ENCODE results near the gene KLF18.
"Not testable (repeated sequence)": the region's sequence is repeated elsewhere in the genome, so short reads cannot be mapped to it uniquely, and the experiment has no call there.

Gene KLF18

GRCh38 chr1:44119525-44119924 lies 21.9 kb downstream of the KLF18 start:
- no peak for DNase-seq

DNA sequence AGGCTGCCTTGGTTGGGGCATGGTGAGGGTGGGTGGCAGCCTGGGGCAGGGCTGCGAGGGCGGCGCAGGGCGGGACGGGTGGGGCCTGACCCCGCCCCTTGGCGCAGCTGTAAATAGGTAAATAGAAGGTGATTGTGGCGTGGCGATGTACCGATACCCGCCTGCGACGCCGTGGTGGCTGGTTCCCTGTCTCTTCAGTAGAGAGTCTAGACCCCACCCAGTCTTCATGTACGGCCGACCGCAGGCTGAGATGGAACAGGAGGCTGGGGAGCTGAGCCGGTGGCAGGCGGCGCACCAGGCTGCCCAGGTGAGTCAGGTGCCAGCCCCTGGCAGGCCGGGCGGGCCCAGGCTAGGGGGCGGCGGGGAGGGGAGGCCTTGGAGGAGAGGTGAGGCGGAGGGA lies 22.7 kb downstream of the KLF18 start, which contains the start of gene KLF17:
Gene KLF17 (plus strand): TSS at position 140 of the 400 bp plus-strand sequence. CDS start 87 bp downstream, at position 227.
- DNase-seq = no peak

DNA sequence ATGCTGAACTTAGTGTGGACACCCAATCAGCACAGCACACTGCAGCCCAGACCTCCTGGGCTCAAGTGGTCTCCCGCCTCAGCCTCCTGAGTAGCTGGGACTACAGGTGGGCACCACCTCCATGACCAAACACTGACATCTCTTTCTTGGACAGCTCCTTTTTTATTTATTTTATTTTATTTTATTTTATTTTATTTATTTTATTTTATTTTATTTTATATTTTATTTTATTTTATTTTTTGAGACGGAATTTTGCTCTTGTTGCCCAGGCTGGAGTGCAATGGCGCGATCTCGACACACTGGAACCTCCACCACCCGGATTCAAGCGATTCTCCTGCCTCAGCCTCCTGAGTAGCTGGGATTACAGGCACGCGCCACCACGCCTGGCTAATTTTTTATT lies 24.2 kb downstream of the KLF18 start:
- DNase-seq = not testable (repeated sequence)

DNA sequence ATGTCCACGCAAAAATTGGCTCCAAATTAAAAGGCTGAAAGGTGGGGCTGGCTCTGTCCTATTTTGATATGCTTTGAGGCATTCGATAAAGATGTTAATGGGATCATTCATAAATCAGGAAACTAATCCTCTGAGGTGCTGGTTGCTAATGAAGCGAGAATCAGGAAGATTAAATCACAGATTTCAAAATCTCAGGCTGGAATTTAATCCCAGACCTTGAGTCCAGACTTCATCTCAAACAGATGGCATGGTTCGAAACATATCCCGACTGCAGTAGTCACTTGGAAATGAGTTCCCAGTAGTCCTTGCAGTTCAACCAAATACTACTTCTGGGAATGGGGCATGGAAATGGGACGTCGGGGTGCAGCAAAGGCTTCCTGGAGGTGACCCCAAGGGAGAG lies 27.3 kb downstream of the KLF18 start:
- no peak for DNase-seq

- no peak for DNase-seq
Measured at GRCh38 chr1:44113095-44113609, 28.3 kb downstream of the KLF18 start.

DNA sequence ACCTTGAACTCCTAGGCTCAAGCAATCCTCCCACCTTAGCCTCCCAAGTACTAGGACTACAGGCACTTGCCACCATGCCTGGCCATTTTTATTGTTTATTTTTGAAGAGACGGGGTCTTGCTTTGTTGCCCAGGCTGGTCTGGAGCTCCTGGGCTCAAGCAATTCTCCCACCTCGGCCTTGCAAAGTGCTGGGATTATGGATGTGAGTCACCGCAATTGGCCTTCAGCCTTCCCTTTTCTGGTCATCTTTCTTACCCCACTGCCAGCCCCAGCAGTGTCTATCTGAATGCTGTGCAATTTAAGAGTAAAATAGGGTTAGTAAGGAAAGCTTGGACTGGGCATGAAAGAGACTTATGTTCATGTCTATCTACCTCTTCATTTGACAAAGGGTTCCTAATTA lies 28.9 kb downstream of the KLF18 start:
- DNase-seq = no peak

DNA sequence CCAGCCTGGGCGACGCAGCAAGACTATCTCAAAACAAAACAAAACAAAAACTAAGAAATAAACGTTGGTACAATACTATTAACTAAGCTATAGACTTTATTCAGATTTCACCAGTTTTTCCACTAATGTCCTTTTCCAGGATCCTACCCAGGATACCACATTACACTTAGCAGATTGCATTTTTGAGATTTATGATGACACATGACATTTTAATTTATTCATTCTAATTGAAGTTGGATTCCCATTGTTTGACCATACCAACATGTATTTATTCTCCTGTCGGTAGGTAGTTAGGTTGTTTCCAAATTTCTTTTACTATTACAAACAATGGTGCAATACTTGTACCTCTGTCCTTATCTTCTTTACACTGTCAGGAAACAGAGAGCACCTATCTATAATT lies 29.6 kb downstream of the KLF18 start:
- no peak for DNase-seq

DNA sequence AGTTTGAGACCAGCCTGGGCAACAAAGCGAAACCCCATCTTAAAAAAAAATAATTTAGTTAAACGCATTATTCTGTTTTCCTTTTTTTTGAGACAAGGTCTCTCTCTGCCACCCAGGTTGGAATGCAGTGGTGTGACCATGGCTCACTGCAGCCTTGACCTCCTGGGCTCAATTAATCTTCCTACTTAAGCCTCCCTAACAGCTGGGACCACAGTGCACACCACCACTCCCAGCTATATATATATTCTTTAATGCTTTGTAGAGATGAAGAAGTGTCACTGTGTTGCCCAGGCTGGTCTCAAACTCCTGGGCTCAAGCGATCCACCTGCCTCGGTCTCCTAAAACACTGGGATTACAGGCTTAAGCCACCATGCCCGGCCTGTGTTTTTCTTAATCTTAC lies 30.5 kb downstream of the KLF18 start:
- DNase-seq = no peak

DNA sequence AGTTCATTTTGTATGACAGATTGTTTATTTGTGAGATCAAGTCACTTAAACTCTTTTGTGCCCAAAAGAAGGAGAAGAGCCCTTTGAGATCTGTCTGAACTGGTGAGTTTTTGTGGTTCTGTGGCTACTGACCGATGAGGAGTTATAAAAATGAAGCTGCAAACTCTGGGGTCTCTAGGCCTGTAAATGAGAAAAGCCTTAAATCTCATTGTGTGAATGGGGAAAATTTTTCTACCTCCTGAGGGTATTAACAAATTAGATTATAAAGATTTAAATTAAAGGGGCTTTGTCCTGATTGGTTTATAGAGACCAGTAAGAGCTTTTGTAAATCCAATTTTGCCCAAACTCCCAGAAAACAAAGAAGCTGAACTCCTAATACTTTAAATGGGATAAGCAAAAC lies 32.5 kb downstream of the KLF18 start:
- no peak for DNase-seq

GRCh38 chr1:44108241-44108640 lies 33.2 kb downstream of the KLF18 start:
- DNase-seq = no peak

- DNase-seq = no peak
Measured at GRCh38 chr1:44105810-44106209, 35.6 kb downstream of the KLF18 start.

DNA sequence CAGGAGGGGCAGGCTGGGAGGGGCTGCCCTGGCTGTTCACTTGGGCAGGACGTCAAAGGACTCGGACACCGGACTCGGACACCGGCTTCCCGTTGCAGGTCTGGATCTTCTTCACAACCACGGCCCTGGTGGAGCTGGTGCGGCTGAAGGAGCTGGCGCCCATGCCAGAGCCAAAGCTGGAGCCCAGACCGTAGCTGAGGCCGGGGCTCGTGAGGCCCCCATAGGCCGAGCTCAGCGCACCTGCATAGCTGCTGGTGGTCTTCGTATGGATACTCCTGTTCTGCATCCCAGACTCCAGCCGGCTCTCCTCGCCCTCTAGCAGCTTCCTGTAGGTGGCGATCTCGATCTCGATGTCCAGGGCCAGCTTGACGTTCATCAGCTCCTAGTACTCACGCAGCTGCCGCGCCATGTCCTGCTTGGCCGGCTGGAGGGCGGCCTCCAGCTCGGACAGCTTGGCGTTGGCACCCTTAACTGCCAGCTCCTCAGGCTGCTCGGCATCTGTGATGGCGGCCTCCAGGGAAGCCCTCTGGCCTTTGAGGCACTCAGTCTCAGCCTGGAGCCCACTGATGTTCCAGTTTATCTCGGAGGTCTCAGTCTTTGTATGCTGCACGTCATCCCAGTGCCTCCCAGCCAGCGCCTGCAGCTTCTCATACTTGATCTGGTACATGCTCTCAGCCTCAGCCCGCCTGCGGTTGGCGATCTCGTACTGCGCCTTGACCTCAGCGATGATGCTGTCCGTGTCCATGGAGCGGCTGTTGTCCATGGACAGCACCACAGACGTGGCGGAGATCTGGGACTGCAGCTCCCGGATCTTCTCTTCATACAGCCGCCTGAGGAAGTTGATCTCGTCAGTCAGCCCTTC lies 37.9 kb downstream of the KLF18 start:
- DNase-seq = peak; percentile 88

DNA sequence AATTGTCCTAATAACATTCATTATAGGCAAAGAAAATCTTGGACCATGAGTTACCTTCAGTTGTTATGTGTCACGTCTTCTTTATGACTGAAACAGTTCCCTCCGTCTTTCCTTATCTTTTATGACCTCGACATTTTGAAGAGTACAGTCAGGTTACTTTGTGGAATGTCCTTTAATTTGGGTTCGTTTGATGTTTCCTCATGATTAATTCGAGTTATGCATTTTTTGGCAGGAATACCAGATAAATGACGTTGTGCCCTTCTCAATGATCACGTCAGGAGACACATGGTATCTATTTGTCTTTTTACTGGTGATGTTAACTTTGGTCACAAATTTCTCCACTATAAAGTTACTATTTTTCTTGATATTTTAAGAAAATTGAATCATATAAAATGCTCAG lies 40.1 kb downstream of the KLF18 start:
- DNase-seq = no peak

GRCh38 chr1:44100183-44100868 lies 41.1 kb downstream of the KLF18 start:
- DNase-seq = no peak

DNA sequence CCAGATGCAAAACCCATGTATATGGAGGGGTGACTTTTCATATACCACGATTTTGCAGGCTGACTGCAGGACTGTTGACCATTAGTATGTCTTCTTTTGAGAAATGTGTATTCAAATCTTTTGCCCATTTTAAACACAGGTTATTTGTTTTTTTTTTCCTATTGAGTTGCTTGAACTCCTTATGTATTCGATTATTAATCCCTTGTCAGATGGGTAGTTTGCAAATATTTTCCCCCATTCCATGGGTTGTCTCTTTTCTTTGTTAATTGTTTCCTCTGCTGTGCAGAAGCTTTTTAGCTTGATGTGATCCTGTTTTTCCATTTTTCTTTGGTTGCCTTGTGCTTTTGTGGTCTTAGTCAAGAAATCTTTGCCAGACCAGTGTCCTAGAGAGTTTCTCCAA lies 47.4 kb downstream of the KLF18 start:
- no peak for DNase-seq

GRCh38 chr1:44090429-44091252 lies 50.8 kb downstream of the KLF18 start:
- DNase-seq = no peak

GRCh38 chr1:44089371-44090048 lies 51.9 kb downstream of the KLF18 start:
- peak; percentile 73 for DNase-seq
